RWPE2 (cell line): Measurements from ENCODE around the gene OPRM1.
"Not testable (repeated sequence)": the region's sequence is repeated elsewhere in the genome, so short reads cannot be mapped to it uniquely, and the experiment has no call there.

Experiments used
- ATAC-seq: fragments of 200-7000 bp; cut with Tn5 transposase; 3 replicates; pipeline ENCODE4 v1.9.1; 2021; ENCODE audit warnings: low read depth
- DNase-seq: peaks from one replicate; pipeline ENCODE4 v3.0.0-alpha.2; 2020; ENCODE audit warnings: low spot score
- H3K27ac ChIP-seq: fragments of 450-650 bp; 2 replicates; pipeline ENCODE4 v1.5.1; 2017; ENCODE audit warnings: mild to moderate bottlenecking; ENCODE audit not compliant: poor library complexity, severe bottlenecking
- H3K27me3 ChIP-seq: fragments of 250-450 bp; sonication (Bioruptor Pico); 2 replicates; pipeline ENCODE4 v1.5.1; 2021; ENCODE audit warnings: mild to moderate bottlenecking, moderate library complexity; ENCODE audit not compliant: insufficient read depth, poor library complexity, severe bottlenecking
- H3K36me3 ChIP-seq: fragments of 250-450 bp; sonication (Bioruptor Pico); 2 replicates; pipeline ENCODE4 v1.5.1; 2020; ENCODE audit warnings: low read depth, mild to moderate bottlenecking, moderate library complexity
- H3K4me1 ChIP-seq: fragments of 250-450 bp; sonication (Bioruptor Pico); 2 replicates; pipeline ENCODE4 v1.5.1; 2021; ENCODE audit warnings: mild to moderate bottlenecking, moderate library complexity; ENCODE audit not compliant: insufficient read depth, poor library complexity, severe bottlenecking
- H3K4me3 ChIP-seq: fragments of 250-450 bp; sonication (Bioruptor Pico); 2 replicates; pipeline ENCODE4 v1.5.1; 2021; ENCODE audit warnings: mild to moderate bottlenecking, moderate library complexity; ENCODE audit not compliant: severe bottlenecking
- H3K9me3 ChIP-seq: fragments of 250-450 bp; sonication (Bioruptor Pico); 2 replicates; pipeline ENCODE4 v1.5.1; 2021; ENCODE audit warnings: mild to moderate bottlenecking, moderate library complexity; ENCODE audit not compliant: severe bottlenecking
- TF ChIP-seq, protein P1 (sequence below): fragments of 450-650 bp; IDR thresholded peaks from one replicate; pipeline ENCODE4 v1.5.1; 2017; ENCODE audit warnings: mild to moderate bottlenecking, moderate library complexity; ENCODE audit not compliant: poor library complexity, severe bottlenecking

OPRM1 gene

DNA sequence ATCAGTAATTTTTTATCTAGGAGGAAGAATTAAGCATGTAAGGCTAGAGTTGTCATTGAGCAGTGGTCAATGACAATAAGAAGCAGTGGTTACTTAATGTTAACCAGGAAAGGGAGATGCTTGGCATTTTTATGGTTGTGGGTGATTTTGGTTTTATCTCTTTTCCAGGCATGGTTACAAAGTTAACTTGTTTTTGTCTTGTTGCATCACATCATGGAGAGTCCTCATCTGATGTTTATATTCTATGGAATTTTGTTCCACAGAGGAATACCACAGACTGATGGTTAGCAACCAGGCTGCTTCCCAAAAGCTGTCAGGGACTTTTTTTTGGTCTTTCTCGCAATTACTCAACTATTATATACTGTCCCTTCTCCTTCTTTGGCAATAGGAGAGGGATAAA is 32.7 kb downstream of the OPRM1 start:
- Histone ChIP-seq H3K4me3 (no peak overlapping the region), H3K27ac (no peak overlapping the region), H3K9me3 (no peaks in the 10 kb centered on the region), H3K4me1 (peaks cover 3% of the 10 kb centered on the region), H3K36me3 (no peaks in the 10 kb centered on the region), H3K27me3 (no peaks in the 10 kb centered on the region)
- no peak for DNase-seq
- ATAC-seq = no peak
- TF ChIP-seq, protein P1, sequence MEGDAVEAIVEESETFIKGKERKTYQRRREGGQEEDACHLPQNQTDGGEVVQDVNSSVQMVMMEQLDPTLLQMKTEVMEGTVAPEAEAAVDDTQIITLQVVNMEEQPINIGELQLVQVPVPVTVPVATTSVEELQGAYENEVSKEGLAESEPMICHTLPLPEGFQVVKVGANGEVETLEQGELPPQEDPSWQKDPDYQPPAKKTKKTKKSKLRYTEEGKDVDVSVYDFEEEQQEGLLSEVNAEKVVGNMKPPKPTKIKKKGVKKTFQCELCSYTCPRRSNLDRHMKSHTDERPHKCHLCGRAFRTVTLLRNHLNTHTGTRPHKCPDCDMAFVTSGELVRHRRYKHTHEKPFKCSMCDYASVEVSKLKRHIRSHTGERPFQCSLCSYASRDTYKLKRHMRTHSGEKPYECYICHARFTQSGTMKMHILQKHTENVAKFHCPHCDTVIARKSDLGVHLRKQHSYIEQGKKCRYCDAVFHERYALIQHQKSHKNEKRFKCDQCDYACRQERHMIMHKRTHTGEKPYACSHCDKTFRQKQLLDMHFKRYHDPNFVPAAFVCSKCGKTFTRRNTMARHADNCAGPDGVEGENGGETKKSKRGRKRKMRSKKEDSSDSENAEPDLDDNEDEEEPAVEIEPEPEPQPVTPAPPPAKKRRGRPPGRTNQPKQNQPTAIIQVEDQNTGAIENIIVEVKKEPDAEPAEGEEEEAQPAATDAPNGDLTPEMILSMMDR = no peak

DNA sequence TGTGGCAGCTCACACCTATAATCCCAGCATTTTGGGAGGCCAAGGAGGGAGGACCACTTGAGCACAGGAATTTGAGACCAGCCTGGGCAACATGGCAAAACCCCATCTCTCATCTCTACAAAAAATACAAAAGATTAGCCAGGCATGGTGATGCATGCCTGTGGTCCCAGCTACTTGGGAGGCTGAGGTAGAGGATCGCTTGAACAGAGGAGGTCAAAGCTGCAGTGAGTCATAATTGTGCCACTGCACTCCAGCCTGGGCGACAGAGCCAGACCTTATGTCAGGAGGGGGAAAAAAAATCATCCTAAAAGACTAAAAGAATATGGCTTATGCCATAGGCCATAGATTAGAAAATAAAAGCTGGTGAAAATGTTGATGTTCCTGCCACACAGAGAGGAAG is 39.6 kb downstream of the OPRM1 start:
- not testable (repeated sequence) for H3K4me3 ChIP-seq, H3K9me3 ChIP-seq, ATAC-seq, H3K27ac ChIP-seq, H3K4me1 ChIP-seq, DNase-seq, H3K27me3 ChIP-seq, H3K36me3 ChIP-seq

DNA sequence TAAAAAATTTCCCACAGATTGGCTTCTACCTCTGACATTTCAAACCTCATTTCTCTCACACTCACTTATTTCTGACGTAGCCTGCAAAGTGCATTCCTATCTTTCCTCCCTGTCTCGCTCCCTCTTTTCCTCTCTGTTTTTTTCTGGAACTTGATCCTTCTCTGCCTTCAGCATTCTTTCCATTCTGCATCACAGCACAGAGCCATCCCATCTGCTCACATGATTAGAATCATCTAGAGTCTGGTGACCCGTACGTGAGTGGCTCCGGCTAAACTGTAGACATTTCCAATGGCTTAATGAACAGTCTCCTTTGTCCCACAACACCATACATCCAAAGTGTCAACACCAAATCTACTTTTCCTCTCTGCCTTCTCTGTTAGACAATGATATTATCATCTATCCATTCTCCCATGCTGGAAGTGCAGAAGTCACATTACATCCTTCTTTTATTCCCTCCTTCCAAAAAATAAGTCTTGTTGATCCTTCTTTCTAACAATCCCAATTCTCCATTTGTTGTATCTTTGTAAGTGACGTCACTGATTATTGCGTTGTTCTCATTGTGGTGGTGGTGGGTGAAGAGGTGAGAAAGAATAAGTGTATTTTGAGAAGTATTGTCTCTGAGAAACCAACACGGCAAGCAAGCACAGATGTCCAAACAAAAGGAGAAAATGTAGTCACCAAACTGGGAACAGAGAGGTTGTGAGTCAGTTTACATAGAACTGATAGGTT is 41.6 kb downstream of the OPRM1 start:
- Histone ChIP-seq H3K4me3 (no peak overlapping the region), H3K27me3 (no peaks in the 10 kb centered on the region), H3K4me1 (no peaks in the 10 kb centered on the region), H3K9me3 (no peaks in the 10 kb centered on the region), H3K36me3 (no peaks in the 10 kb centered on the region), H3K27ac (no peak overlapping the region)
- ATAC-seq = no peak
- TF ChIP-seq, protein P1 = no peak
- DNase-seq = no peak

GRCh38 chr6:154086510-154086909 is 47.5 kb downstream of the OPRM1 start:
- TF ChIP-seq, protein P1 = no peak
- Histone ChIP-seq H3K4me3 (no peak overlapping the region), H3K36me3 (no peaks in the 10 kb centered on the region), H3K9me3 (no peaks in the 10 kb centered on the region), H3K27ac (no peak overlapping the region), H3K4me1 (peaks cover 2% of the 10 kb centered on the region), H3K27me3 (no peaks in the 10 kb centered on the region)
- ATAC-seq (no peak), DNase-seq (no peak)

GRCh38 chr6:154092326-154092962 is 53.4 kb downstream of the OPRM1 start:
- ATAC-seq = no peak
- H3K4me3 ChIP-seq = no peak overlapping the region
- H3K36me3 ChIP-seq = no peaks in the 10 kb centered on the region
- H3K4me1 ChIP-seq = no peaks in the 10 kb centered on the region
- DNase-seq = no peak
- H3K27ac ChIP-seq = no peak overlapping the region
- TF ChIP-seq, protein P1 = no peak
- no peaks in the 10 kb centered on the region for H3K9me3 ChIP-seq
- H3K27me3 ChIP-seq = no peaks in the 10 kb centered on the region
